HCT116 (cell line): ENCODE results near the gene EIF3F. TPM values are rescaled to one million over a fixed set of nuclear protein-coding genes. Genes with fewer than 3 reads are reported as not detected.

Experiments
- ATAC-seq: fragments of 200-7000 bp; cut with Tn5 transposase; 2 replicates; pipeline ENCODE4 v1.9.1; 2020; ENCODE audit warnings: mild to moderate bottlenecking, moderate library complexity
- BruUV-seq: library from RNA; stranded (reverse); fragments of 400-500 nt; replicated peaks from 2 replicates; lab custom pipeline; 2021; lab: Mats Ljungman, UMichigan
- CTCF ChIA-PET: fragments of 300-600 bp; sonication (Branson Sonifier 250); formaldehyde crosslinking; loops from one replicate; lab custom pipeline; 2021; ENCODE audit warnings: antibody characterized with exemption; lab: Charles Lee
- POLR2A ChIA-PET: fragments of 300-600, 350-600 bp; sonication (Branson Sonifier 250); formaldehyde crosslinking; loops from one replicate; lab custom pipeline; 2021; ENCODE audit warnings: antibody characterized with exemption; lab: Charles Lee
- RAD21 ChIA-PET, 2 experiments: fragments of 300-600 bp; sonication (Branson Sonifier 250); formaldehyde crosslinking; loops; one replicate each; lab custom pipeline; 2023; ENCODE audit warnings: low total read pairs in 2 of 2; ENCODE audit not compliant: uncharacterized antibody in 2 of 2, unreplicated experiment in 2 of 2, low non-redundant PET in 1 of 2; lab: Charles Lee
- DNase-seq: peaks from one replicate; pipeline ENCODE4 v3.0.0-alpha.2; 2010; ENCODE audit warnings: low read depth, low spot score
- H2AFZ ChIP-seq: fragments of 200-600 bp; shearing (Covaris generic), sonication (generic); 2 replicates; pipeline ENCODE4 v1.6.1; 2017; ENCODE audit warnings: low read depth, mixed run types, mixed read lengths, antibody characterized with exemption, low read length; ENCODE audit not compliant: poor library complexity, severe bottlenecking
- H3K27ac ChIP-seq: 2 replicates; pipeline ENCODE4 v1.5.1; 2012; ENCODE audit warnings: low read depth, low read length
- H3K27me3 ChIP-seq: fragments of 200-600 bp; sonication (generic); 2 replicates; pipeline ENCODE4 v1.6.1; 2016; ENCODE audit warnings: mixed run types, low read length, mixed read lengths; ENCODE audit not compliant: insufficient read depth
- H3K36me3 ChIP-seq, 2 experiments: fragments of 200-500 bp in 1 of 2; fragments of 200-600 bp in 1 of 2; sonication (Bioruptor generic) in 1 of 2; sonication (generic) in 1 of 2; 2 replicates each; pipeline versions ENCODE4 v1.5.1 to v1.6.1; 2014 to 2016; ENCODE audit warnings: low read length in 2 of 2, inconsistent platforms in 1 of 2, mixed read lengths in 1 of 2, mixed run types in 1 of 2; ENCODE audit not compliant: insufficient read depth in 2 of 2, control insufficient read depth in 1 of 2
- H3K4me1 ChIP-seq, 2 experiments: fragments of 200-600 bp in 1 of 2; sonication (generic) in 1 of 2; 2 replicates each; pipeline versions ENCODE4 v1.5.1 to v1.6.1; 2012 to 2017; ENCODE audit warnings: low read length in 2 of 2, inconsistent platforms in 1 of 2, mild to moderate bottlenecking in 1 of 2, mixed read lengths in 1 of 2, mixed run types in 1 of 2, moderate library complexity in 1 of 2; ENCODE audit not compliant: insufficient read depth in 2 of 2, control insufficient read depth in 1 of 2
- H3K4me2 ChIP-seq: fragments of 200-600 bp; sonication (generic); 2 replicates; pipeline ENCODE4 v1.6.1; 2017; ENCODE audit warnings: mixed run types, low read length, mixed read lengths
- H3K4me3 ChIP-seq, 2 experiments: fragments of 200-600 bp in 1 of 2; sonication (generic) in 1 of 2; replicated peaks in 1 of 2; 2 replicates each; pipeline ENCODE4 v1.5.1; 2011 to 2016; ENCODE audit warnings: low read length in 2 of 2, control low read depth in 1 of 2, low read depth in 1 of 2, mild to moderate bottlenecking in 1 of 2, mixed read lengths in 1 of 2, mixed run types in 1 of 2
- H3K79me2 ChIP-seq: fragments of 200-600 bp; sonication (generic); 2 replicates; pipeline ENCODE4 v1.6.1; 2017; ENCODE audit warnings: mild to moderate bottlenecking, mixed run types, low read length, moderate library complexity, mixed read lengths; ENCODE audit not compliant: insufficient read depth
- H3K9ac ChIP-seq: fragments of 200-600 bp; sonication (generic); 2 replicates; pipeline ENCODE4 v1.6.1; 2016; ENCODE audit warnings: low read length, mixed read lengths
- H3K9me2 ChIP-seq: fragments of 200-600 bp; sonication (generic), shearing (Covaris generic); 2 replicates; pipeline ENCODE4 v1.6.1; 2017; ENCODE audit warnings: mixed run types, mild to moderate bottlenecking, moderate library complexity; ENCODE audit not compliant: insufficient read depth
- H3K9me3 ChIP-seq, 2 experiments: fragments of 200-500 bp in 1 of 2; fragments of 200-600 bp in 1 of 2; sonication (Bioruptor generic) in 1 of 2; sonication (generic) in 1 of 2; 2 replicates each; pipeline ENCODE4 v1.6.1; 2014 to 2017; ENCODE audit warnings: low read length in 2 of 2, mixed read lengths in 2 of 2, inconsistent platforms in 1 of 2, low read depth in 1 of 2, mild to moderate bottlenecking in 1 of 2, mixed run types in 1 of 2, moderate library complexity in 1 of 2; ENCODE audit not compliant: control insufficient read depth in 1 of 2, insufficient read depth in 1 of 2
- H4K20me1 ChIP-seq: fragments of 200-600 bp; sonication (generic), shearing (Covaris generic); 2 replicates; pipeline ENCODE4 v1.6.1; 2017; ENCODE audit warnings: mixed run types, mild to moderate bottlenecking, moderate library complexity; ENCODE audit not compliant: insufficient read depth
- CEBPB ChIP-seq: IDR thresholded peaks from 2 replicates; pipeline ENCODE4 v1.6.1; 2012; ENCODE audit warnings: low read depth
- ELF1 ChIP-seq: IDR thresholded peaks from 2 replicates; pipeline ENCODE4 v1.6.1; 2012; ENCODE audit warnings: low read depth, borderline replicate concordance
- POLR2AphosphoS5 ChIP-seq: IDR thresholded peaks from 2 replicates; pipeline ENCODE4 v1.6.1; 2011; ENCODE audit warnings: mild to moderate bottlenecking, low read depth, low read length, moderate library complexity
- RAD21 ChIP-seq: IDR thresholded peaks from 2 replicates; pipeline ENCODE4 v1.6.1; 2012; ENCODE audit warnings: low read depth, mild to moderate bottlenecking
- SIN3A ChIP-seq: IDR thresholded peaks from 2 replicates; pipeline ENCODE4 v1.6.1; 2012; ENCODE audit warnings: low read depth
- SP1 ChIP-seq: IDR thresholded peaks from 2 replicates; pipeline ENCODE4 v1.6.1; 2012; ENCODE audit warnings: low read depth
- SRF ChIP-seq: IDR thresholded peaks from 2 replicates; pipeline ENCODE4 v1.6.1; 2012; ENCODE audit warnings: low read depth
- TCF7L2 ChIP-seq: IDR thresholded peaks from 2 replicates; pipeline ENCODE4 v1.7.0; 2011; ENCODE audit warnings: borderline replicate concordance, inconsistent platforms; ENCODE audit not compliant: insufficient read depth, insufficient read length; ENCODE audit errors: extremely low read depth
- YY1 ChIP-seq: IDR thresholded peaks from 2 replicates; pipeline ENCODE4 v1.6.1; 2011; ENCODE audit warnings: low read length, low read depth, moderate library complexity, mild to moderate bottlenecking; ENCODE audit not compliant: insufficient replicate concordance; ENCODE audit errors: extremely low read depth
- ZFX ChIP-seq: fragments of 450-650 bp; IDR thresholded peaks from 2 replicates; pipeline ENCODE4 v1.6.1; 2017
- ZNF274 ChIP-seq: fragments of 200-500 bp; sonication (Bioruptor generic); IDR thresholded peaks from 2 replicates; pipeline ENCODE4 v1.6.1; 2014; ENCODE audit warnings: mild to moderate bottlenecking, low read depth, low read length, inconsistent platforms
- intact Hi-C: fragments of 100-400 bp; cut with micrococcal nuclease; formaldehyde crosslinking; loops from 2 replicates; pipeline ENCODE4 v1.10.0; 2022
- total RNA-seq: library from RNA; stranded (reverse); gene quantifications from one replicate; pipeline ENCODE4 v1.2.1, GENCODE V29; 2021; ENCODE audit not compliant: unreplicated experiment
- TF ChIP-seq, protein P1 (sequence below): IDR thresholded peaks from 2 replicates; pipeline ENCODE4 v1.6.1; 2012
- TF ChIP-seq, protein P2 (sequence below): IDR thresholded peaks from 2 replicates; pipeline ENCODE4 v1.6.1; 2012; ENCODE audit warnings: low read depth
- TF ChIP-seq, protein P3 (sequence below): IDR thresholded peaks from 2 replicates; pipeline ENCODE4 v1.6.1; 2011; ENCODE audit warnings: mild to moderate bottlenecking, low read length, moderate library complexity; ENCODE audit not compliant: insufficient replicate concordance; ENCODE audit errors: extremely low read depth
- TF ChIP-seq, protein P4 (sequence below), 3 experiments: fragments of 200-600 bp in 1 of 3; sonication (generic) in 1 of 3; IDR thresholded peaks in 2 of 3; conservative IDR thresholded peaks in 1 of 3; 2 replicates each; pipeline ENCODE4 v1.5.1; 2012 to 2017; ENCODE audit warnings: low read depth in 2 of 3, low read length in 2 of 3, antibody characterized with exemption in 1 of 3, borderline replicate concordance in 1 of 3, control low read depth in 1 of 3, mild to moderate bottlenecking in 1 of 3, mixed read lengths in 1 of 3, mixed run types in 1 of 3, moderate library complexity in 1 of 3; ENCODE audit not compliant: insufficient read depth in 1 of 3

The EIF3F gene
- total RNA-seq, 1 experiment from 2014 or later = 313 TPM

DNA sequence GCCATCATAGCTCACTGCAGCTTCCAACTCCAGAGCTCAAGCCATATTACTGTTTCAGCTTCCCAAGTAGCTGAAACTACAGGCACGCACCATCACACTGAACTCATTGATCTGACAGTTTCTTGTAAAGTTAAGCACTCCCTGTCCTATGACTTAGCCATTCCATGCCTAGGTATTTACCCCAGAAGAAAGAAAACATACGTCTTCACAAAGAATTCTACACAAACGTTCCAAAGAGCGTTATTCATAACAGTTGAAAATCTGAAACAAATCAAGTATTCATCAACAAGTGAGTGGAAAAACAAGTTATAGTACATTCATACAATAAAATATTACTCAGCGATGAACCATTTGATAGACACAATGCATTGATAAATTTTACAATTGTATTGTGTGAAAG, 14.1 kb upstream of the EIF3F start:
- H3K4me2 ChIP-seq = no peak overlapping the region
- DNase-seq (no peak), ATAC-seq (no peak)
- H3K4me3 ChIP-seq = no peak overlapping the region
- no peaks in the 10 kb centered on the region for H4K20me1 ChIP-seq
- no peak overlapping the region for H2AFZ ChIP-seq
- H3K4me1 ChIP-seq = no peaks in the 10 kb centered on the region
- ChIA-PET RAD21 (no interaction called here), POLR2A (no interaction called here), CTCF (no interaction called here)
- intact Hi-C loops = no loop called here
- no peaks in the 10 kb centered on the region for H3K9me3 ChIP-seq
- H3K36me3 ChIP-seq = no peaks in the 10 kb centered on the region
- no peaks in the 10 kb centered on the region for H3K9me2 ChIP-seq
- peaks cover 24% of the 10 kb centered on the region; the same call in 1 of the 2 replicates for H3K27me3 ChIP-seq
- H3K79me2 ChIP-seq = no peaks in the 10 kb centered on the region
- H3K9ac ChIP-seq = no peak overlapping the region
- TF ChIP-seq ZNF274 (no peak), ELF1 (no peak), SIN3A (no peak), SRF (no peak), POLR2AphosphoS5 (no peak), SP1 (no peak), CEBPB (no peak), RAD21 (no peak), YY1 (no peak), TCF7L2 (no peak), ZFX (no peak)
- TF ChIP-seq, protein P1, sequence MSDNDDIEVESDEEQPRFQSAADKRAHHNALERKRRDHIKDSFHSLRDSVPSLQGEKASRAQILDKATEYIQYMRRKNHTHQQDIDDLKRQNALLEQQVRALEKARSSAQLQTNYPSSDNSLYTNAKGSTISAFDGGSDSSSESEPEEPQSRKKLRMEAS = no peak
- TF ChIP-seq, protein P2, sequence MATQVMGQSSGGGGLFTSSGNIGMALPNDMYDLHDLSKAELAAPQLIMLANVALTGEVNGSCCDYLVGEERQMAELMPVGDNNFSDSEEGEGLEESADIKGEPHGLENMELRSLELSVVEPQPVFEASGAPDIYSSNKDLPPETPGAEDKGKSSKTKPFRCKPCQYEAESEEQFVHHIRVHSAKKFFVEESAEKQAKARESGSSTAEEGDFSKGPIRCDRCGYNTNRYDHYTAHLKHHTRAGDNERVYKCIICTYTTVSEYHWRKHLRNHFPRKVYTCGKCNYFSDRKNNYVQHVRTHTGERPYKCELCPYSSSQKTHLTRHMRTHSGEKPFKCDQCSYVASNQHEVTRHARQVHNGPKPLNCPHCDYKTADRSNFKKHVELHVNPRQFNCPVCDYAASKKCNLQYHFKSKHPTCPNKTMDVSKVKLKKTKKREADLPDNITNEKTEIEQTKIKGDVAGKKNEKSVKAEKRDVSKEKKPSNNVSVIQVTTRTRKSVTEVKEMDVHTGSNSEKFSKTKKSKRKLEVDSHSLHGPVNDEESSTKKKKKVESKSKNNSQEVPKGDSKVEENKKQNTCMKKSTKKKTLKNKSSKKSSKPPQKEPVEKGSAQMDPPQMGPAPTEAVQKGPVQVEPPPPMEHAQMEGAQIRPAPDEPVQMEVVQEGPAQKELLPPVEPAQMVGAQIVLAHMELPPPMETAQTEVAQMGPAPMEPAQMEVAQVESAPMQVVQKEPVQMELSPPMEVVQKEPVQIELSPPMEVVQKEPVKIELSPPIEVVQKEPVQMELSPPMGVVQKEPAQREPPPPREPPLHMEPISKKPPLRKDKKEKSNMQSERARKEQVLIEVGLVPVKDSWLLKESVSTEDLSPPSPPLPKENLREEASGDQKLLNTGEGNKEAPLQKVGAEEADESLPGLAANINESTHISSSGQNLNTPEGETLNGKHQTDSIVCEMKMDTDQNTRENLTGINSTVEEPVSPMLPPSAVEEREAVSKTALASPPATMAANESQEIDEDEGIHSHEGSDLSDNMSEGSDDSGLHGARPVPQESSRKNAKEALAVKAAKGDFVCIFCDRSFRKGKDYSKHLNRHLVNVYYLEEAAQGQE = no peak
- TF ChIP-seq, protein P3, sequence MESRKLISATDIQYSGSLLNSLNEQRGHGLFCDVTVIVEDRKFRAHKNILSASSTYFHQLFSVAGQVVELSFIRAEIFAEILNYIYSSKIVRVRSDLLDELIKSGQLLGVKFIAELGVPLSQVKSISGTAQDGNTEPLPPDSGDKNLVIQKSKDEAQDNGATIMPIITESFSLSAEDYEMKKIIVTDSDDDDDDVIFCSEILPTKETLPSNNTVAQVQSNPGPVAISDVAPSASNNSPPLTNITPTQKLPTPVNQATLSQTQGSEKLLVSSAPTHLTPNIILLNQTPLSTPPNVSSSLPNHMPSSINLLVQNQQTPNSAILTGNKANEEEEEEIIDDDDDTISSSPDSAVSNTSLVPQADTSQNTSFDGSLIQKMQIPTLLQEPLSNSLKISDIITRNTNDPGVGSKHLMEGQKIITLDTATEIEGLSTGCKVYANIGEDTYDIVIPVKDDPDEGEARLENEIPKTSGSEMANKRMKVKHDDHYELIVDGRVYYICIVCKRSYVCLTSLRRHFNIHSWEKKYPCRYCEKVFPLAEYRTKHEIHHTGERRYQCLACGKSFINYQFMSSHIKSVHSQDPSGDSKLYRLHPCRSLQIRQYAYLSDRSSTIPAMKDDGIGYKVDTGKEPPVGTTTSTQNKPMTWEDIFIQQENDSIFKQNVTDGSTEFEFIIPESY = no peak
- TF ChIP-seq, protein P4, sequence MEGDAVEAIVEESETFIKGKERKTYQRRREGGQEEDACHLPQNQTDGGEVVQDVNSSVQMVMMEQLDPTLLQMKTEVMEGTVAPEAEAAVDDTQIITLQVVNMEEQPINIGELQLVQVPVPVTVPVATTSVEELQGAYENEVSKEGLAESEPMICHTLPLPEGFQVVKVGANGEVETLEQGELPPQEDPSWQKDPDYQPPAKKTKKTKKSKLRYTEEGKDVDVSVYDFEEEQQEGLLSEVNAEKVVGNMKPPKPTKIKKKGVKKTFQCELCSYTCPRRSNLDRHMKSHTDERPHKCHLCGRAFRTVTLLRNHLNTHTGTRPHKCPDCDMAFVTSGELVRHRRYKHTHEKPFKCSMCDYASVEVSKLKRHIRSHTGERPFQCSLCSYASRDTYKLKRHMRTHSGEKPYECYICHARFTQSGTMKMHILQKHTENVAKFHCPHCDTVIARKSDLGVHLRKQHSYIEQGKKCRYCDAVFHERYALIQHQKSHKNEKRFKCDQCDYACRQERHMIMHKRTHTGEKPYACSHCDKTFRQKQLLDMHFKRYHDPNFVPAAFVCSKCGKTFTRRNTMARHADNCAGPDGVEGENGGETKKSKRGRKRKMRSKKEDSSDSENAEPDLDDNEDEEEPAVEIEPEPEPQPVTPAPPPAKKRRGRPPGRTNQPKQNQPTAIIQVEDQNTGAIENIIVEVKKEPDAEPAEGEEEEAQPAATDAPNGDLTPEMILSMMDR (IDR thresholded peaks at IDR 0.05 in 2 of 3, conservative IDR thresholded peaks at IDR 0.05 in 1 of 3; ENCODE audit: borderline replicate concordance in 1 of 3, insufficient read depth in 1 of 3, low read depth in 2 of 3, low read length in 2 of 3) = no peak
- no TSS peak for BruUV-seq
- H3K27ac ChIP-seq = no peak overlapping the region
